Trophoblast cell (in vitro differentiated cells and primary cell): Measurements from ENCODE around the gene ITGB7.

ENCODE experiments used
- DNase-seq, 2 donors: peaks; one replicate each; pipeline ENCODE4 v3.0.0-alpha.2; 2016
- H2AFZ ChIP-seq: 2 replicates; pipeline ENCODE4 v1.6.1; 2013; ENCODE audit warnings: low read length, moderate library complexity, mild to moderate bottlenecking; ENCODE audit not compliant: insufficient read depth, poor library complexity
- H2AK5ac ChIP-seq: 2 replicates; pipeline ENCODE4 v1.6.1; 2013; ENCODE audit warnings: mild to moderate bottlenecking, low read length
- H2BK120ac ChIP-seq: 2 replicates; pipeline ENCODE4 v1.6.1; 2013; ENCODE audit warnings: low read length, mild to moderate bottlenecking, moderate library complexity; ENCODE audit not compliant: insufficient read depth, poor library complexity
- H2BK12ac ChIP-seq: 2 replicates; pipeline ENCODE4 v1.6.1; 2013; ENCODE audit warnings: mild to moderate bottlenecking, low read length, moderate library complexity
- H2BK5ac ChIP-seq: 2 replicates; pipeline ENCODE4 v1.6.1; 2013; ENCODE audit warnings: low read length, low read depth, moderate library complexity, mild to moderate bottlenecking; ENCODE audit not compliant: poor library complexity
- H3K14ac ChIP-seq: 2 replicates; pipeline ENCODE4 v1.6.1; 2013; ENCODE audit warnings: mild to moderate bottlenecking, low read length
- H3K18ac ChIP-seq: 2 replicates; pipeline ENCODE4 v1.6.1; 2013; ENCODE audit warnings: mild to moderate bottlenecking, low read length
- H3K23ac ChIP-seq: 2 replicates; pipeline ENCODE4 v1.6.1; 2013; ENCODE audit warnings: low read length
- H3K27ac ChIP-seq: 2 replicates; pipeline ENCODE4 v1.5.1; 2013; ENCODE audit warnings: low read depth, mild to moderate bottlenecking, inconsistent platforms, low read length, moderate library complexity
- H3K27me3 ChIP-seq: 2 replicates; pipeline ENCODE4 v1.6.1; 2013; ENCODE audit warnings: inconsistent platforms, mild to moderate bottlenecking, low read length, moderate library complexity; ENCODE audit not compliant: insufficient read depth
- H3K36me3 ChIP-seq, 2 experiments: 1 replicate in 1 of 2; 2 replicates in 1 of 2; pipeline ENCODE4 v1.6.1; 2013; ENCODE audit warnings: low read length in 2 of 2, mild to moderate bottlenecking in 2 of 2, moderate library complexity in 1 of 2; ENCODE audit not compliant: insufficient read depth in 2 of 2, control insufficient read depth in 1 of 2
- H3K4ac ChIP-seq: 2 replicates; pipeline ENCODE4 v1.6.1; 2013; ENCODE audit warnings: low read depth, mild to moderate bottlenecking, low read length, moderate library complexity
- H3K4me1 ChIP-seq, 2 experiments: 1 replicate in 1 of 2; 2 replicates in 1 of 2; pipeline ENCODE4 v1.6.1; 2013; ENCODE audit warnings: low read length in 2 of 2, mild to moderate bottlenecking in 2 of 2, moderate library complexity in 1 of 2; ENCODE audit not compliant: insufficient read depth in 2 of 2, control insufficient read depth in 1 of 2
- H3K4me2 ChIP-seq: 2 replicates; pipeline ENCODE4 v1.6.1; 2013; ENCODE audit warnings: inconsistent platforms, mild to moderate bottlenecking, low read length, moderate library complexity
- H3K4me3 ChIP-seq: 2 replicates; pipeline ENCODE4 v1.5.1; 2013; ENCODE audit warnings: mild to moderate bottlenecking, low read depth, low read length, inconsistent platforms
- H3K79me1 ChIP-seq: one replicate; pipeline ENCODE4 v1.6.1; 2013; ENCODE audit warnings: low read length
- H3K79me2 ChIP-seq: 2 replicates; pipeline ENCODE4 v1.6.1; 2013; ENCODE audit warnings: low read length, mild to moderate bottlenecking; ENCODE audit not compliant: control insufficient read depth, insufficient read depth, poor library complexity
- H3K9ac ChIP-seq: 2 replicates; pipeline ENCODE4 v1.6.1; 2013; ENCODE audit warnings: mild to moderate bottlenecking, low read length
- H3K9me3 ChIP-seq: 2 replicates; pipeline ENCODE4 v1.6.1; 2013; ENCODE audit warnings: low read depth, mild to moderate bottlenecking, control low read depth, inconsistent platforms, low read length; ENCODE audit not compliant: insufficient read depth
- H4K12ac ChIP-seq: 2 replicates; pipeline ENCODE4 v1.6.1; 2013; ENCODE audit warnings: low read depth, mild to moderate bottlenecking, low read length, moderate library complexity
- H4K8ac ChIP-seq: 2 replicates; pipeline ENCODE4 v1.6.1; 2013; ENCODE audit warnings: low read depth, mild to moderate bottlenecking, low read length, moderate library complexity
- H4K91ac ChIP-seq: one replicate; pipeline ENCODE4 v1.6.1; 2013; ENCODE audit warnings: low read depth, mild to moderate bottlenecking, low read length, moderate library complexity
- WGBS: extraction: QIAGEN DNeasy Blood & Tissue Kit; methylation state at CpG from one replicate; pipeline ENCODE4 v1.1.7; 2013; ENCODE audit warnings: missing lambda C conversion rate; ENCODE audit not compliant: insufficient read length, insufficient coverage; ENCODE audit errors: extremely low coverage; 5-methylcytosine and 5-hydroxymethylcytosine counted together

The ITGB7 gene

DNA sequence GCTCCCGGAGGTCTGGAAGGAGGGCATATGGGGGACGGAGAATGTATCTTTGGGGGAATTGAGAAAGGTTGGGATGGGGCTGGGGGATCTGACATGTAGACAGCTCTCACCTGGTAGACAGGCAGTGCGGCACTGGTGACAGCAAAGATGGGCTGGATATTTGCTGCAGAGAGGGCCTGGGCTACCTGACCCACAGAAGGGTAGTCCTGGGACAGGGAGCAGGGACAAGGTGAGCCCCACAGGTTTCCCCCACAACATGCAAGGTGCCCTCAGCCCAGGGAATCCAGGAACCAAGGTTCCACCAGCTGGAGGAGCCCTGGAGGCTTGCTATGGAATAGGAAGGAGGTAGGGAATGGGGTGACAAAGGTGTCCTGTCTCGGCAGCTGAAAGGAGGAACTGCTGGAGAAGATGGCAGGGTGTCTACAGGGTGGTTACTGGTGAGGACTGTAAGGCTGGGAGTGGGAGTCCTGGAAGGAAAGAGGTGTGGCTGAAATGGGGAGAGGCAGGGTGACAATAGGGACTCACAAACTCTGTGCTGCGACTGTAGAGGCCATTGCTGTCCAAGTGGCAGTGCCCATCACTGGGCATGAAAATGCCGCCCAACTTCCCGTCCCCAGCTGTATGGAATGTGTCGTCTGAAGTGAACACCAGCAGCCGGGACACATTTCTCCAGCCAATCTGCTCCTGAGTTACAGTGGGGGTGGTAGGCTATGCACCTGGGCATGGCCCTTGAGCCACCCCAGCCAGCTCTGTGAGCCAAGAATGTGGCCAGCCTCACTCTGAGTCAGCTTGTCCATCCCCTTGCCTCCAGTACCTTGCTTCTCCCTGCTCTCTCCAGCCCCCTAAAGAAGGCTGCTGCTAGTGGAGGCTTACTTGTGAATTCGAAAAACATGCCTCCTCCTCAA, 11.3 kb downstream of the ITGB7 start:
- no peak overlapping the region for H3K27ac ChIP-seq
- H3K9me3 ChIP-seq: no peaks in the 10 kb centered on the region
- H3K9ac ChIP-seq: no peak overlapping the region
- H3K4me1 ChIP-seq: peaks cover 0 to 2% of the 10 kb centered on the region in 2 experiments
- H3K14ac ChIP-seq: no peak overlapping the region
- no peak overlapping the region for H4K91ac ChIP-seq
- no CpG with 5 or more reads among the region's 10 CpGs for WGBS
- no peak overlapping the region for H4K8ac ChIP-seq
- H3K79me2 ChIP-seq: no peaks in the 10 kb centered on the region
- H3K4me2 ChIP-seq: no peak overlapping the region
- peaks cover 2 to 7% of the 10 kb centered on the region in 2 experiments for H3K36me3 ChIP-seq
- no peak overlapping the region for H3K4me3 ChIP-seq
- no peak overlapping the region for H2BK120ac ChIP-seq
- peaks cover 3% of the 10 kb centered on the region for H3K27me3 ChIP-seq
- H2AFZ ChIP-seq: no peak overlapping the region
- no peak overlapping the region for H2BK12ac ChIP-seq
- DNase-seq: no peak
- H2AK5ac ChIP-seq: no peak overlapping the region
- no peak overlapping the region for H3K4ac ChIP-seq
- H2BK5ac ChIP-seq: no peak overlapping the region
- no peaks in the 10 kb centered on the region for H3K79me1 ChIP-seq
- no peak overlapping the region for H3K23ac ChIP-seq
- no peak overlapping the region for H4K12ac ChIP-seq
- no peak overlapping the region for H3K18ac ChIP-seq

DNA sequence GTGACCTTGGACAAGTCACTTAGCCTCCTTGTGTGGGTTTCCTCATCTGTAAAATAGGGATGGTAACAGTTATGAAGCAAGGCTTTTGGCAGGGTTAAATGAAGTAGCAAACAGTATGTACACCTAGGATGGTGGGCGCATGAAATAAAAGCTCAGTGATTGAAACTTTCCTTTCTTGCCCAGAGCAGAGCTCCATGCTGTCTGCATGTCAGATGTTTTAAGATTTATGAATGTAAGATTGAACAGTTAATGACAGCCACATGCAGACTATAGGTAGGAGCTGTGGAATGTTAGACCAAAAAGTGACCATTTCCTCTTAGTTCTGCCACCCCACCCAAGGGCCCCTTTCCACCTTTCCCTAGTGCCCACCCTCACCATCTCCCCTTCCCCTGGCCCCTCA, 12.1 kb downstream of the ITGB7 start:
- H3K4ac ChIP-seq: no peak overlapping the region
- peaks cover 2 to 7% of the 10 kb centered on the region in 2 experiments for H3K36me3 ChIP-seq
- H3K4me1 ChIP-seq: peaks cover 0 to 4% of the 10 kb centered on the region in 2 experiments
- H2BK5ac ChIP-seq: no peak overlapping the region
- H3K23ac ChIP-seq: no peak overlapping the region
- H2BK12ac ChIP-seq: no peak overlapping the region
- H4K91ac ChIP-seq: no peak overlapping the region
- no peak overlapping the region for H3K18ac ChIP-seq
- H3K27me3 ChIP-seq: peaks cover 3% of the 10 kb centered on the region
- no peak overlapping the region for H3K9ac ChIP-seq
- no peak overlapping the region for H4K8ac ChIP-seq
- no peaks in the 10 kb centered on the region for H3K9me3 ChIP-seq
- no peak overlapping the region for H3K14ac ChIP-seq
- H2AFZ ChIP-seq: no peak overlapping the region
- no peak overlapping the region for H2BK120ac ChIP-seq
- no CpG with 5 or more reads among the region's 1 CpG for WGBS
- H4K12ac ChIP-seq: no peak overlapping the region
- no peaks in the 10 kb centered on the region for H3K79me1 ChIP-seq
- no peak overlapping the region for H3K27ac ChIP-seq
- H3K4me2 ChIP-seq: no peak overlapping the region
- no peak overlapping the region for H2AK5ac ChIP-seq
- no peak overlapping the region for H3K4me3 ChIP-seq
- no peaks in the 10 kb centered on the region for H3K79me2 ChIP-seq
- DNase-seq: no peak

DNA sequence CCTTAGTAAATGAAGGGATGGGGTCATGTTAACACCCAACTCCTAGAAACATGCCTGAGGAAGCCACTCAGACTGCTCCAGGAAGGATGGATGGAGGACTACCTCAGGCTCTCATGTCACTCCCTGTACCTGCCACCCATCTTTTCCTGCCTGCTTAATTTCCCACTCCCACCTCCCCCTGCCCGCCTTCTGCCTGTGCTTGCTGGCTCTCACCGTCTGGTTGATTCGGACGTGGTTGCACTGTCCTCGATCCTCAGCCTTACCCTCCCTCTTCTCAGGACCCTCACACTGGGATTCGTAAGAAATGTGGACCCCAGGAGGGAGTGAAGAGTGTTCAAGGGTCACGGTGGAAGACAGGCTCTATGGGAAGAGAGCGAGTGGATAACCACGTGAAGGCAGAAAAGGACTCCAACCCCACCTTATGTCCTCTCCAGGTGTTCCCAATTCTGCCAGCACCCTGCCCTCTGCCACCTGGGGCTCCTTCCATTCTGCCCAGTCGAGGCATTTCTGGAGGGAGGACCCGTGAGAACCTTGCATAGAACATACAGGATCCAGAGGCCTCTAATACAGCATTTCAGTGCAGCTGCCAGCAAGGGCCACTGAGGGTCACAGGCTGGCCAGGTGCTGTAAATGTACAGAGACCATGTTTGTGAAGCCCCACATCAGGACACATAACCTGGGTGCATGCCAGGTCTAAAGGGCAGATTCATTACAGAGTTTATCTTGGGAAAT, 12.9 kb downstream of the ITGB7 start:
- no peak overlapping the region for H3K4me3 ChIP-seq
- no peak overlapping the region for H2AFZ ChIP-seq
- no peak overlapping the region for H3K9ac ChIP-seq

DNA sequence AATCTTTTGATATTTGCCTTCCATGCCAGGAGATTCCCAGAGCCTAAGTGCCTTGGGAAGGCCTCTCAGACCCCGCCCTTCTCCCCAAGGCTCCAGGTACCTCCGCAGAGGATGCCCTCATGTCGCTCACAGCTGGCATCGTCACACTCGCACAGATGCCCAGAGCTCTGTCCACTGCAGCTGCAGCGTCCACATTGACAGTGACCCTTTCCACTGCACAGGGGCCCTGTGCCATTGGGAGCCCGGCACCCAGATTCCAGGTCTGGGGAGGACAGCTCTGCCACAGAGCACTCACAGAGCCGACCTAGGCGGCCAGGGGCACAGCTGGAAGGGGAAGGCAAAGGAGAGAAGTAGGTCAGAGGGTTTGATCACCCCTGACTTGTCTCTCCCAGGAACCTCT, 14.0 kb downstream of the ITGB7 start:
- Histone ChIP-seq H2BK120ac (no peak overlapping the region), H3K14ac (no peak overlapping the region), H3K18ac (no peak overlapping the region), H3K79me1 (no peaks in the 10 kb centered on the region), H3K36me3 (peaks cover 6 to 12% of the 10 kb centered on the region in 2 experiments), H4K91ac (no peak overlapping the region), H2BK5ac (no peak overlapping the region), H3K4me1 (peaks cover 0 to 4% of the 10 kb centered on the region in 2 experiments), H4K12ac (no peak overlapping the region), H3K27me3 (peaks cover 3% of the 10 kb centered on the region), H3K4ac (no peak overlapping the region), H2AFZ (no peak overlapping the region), H3K9ac (no peak overlapping the region), H3K79me2 (no peaks in the 10 kb centered on the region), H2BK12ac (no peak overlapping the region), H3K27ac (no peak overlapping the region), H3K23ac (no peak overlapping the region), H3K4me2 (no peak overlapping the region), H2AK5ac (no peak overlapping the region), H4K8ac (no peak overlapping the region), H3K4me3 (no peak overlapping the region), H3K9me3 (no peaks in the 10 kb centered on the region)
- no CpG with 5 or more reads among the region's 9 CpGs for WGBS
- no peak for DNase-seq

More for the DNA sequence above, 12.9 kb downstream of the ITGB7 start:
- no peak overlapping the region for H4K8ac ChIP-seq
- H2AK5ac ChIP-seq: no peak overlapping the region
- H2BK12ac ChIP-seq: no peak overlapping the region
- no peaks in the 10 kb centered on the region for H3K9me3 ChIP-seq
- H4K91ac ChIP-seq: no peak overlapping the region
- H3K4me2 ChIP-seq: no peak overlapping the region
- peaks cover 2 to 7% of the 10 kb centered on the region in 2 experiments for H3K36me3 ChIP-seq
- H4K12ac ChIP-seq: no peak overlapping the region
- H3K18ac ChIP-seq: no peak overlapping the region
- H3K27ac ChIP-seq: no peak overlapping the region
- peaks cover 3% of the 10 kb centered on the region for H3K27me3 ChIP-seq
- no peak overlapping the region for H2BK5ac ChIP-seq
- peaks cover 0 to 4% of the 10 kb centered on the region in 2 experiments for H3K4me1 ChIP-seq
- DNase-seq: no peak
- H3K14ac ChIP-seq: no peak overlapping the region
- H2BK120ac ChIP-seq: no peak overlapping the region
- no peak overlapping the region for H3K23ac ChIP-seq
- no peak overlapping the region for H3K4ac ChIP-seq
- H3K79me1 ChIP-seq: no peaks in the 10 kb centered on the region
- no CpG with 5 or more reads among the region's 11 CpGs for WGBS
- no peaks in the 10 kb centered on the region for H3K79me2 ChIP-seq
